H9 (cell line): ENCODE measurements around the gene ATP6V0A1. TPM values are rescaled to one million over a fixed set of nuclear protein-coding genes. Genes with fewer than 3 reads are reported as not detected.
A peak's percentile ranks its signal among the peaks of the same experiment; 100 is the strongest.

ENCODE experiments used
- DNase-seq: peaks from one replicate; pipeline ENCODE4 v3.0.0-alpha.2; 2017
- H2AFZ ChIP-seq: one replicate; pipeline ENCODE4 v1.6.1; 2013; ENCODE audit warnings: mild to moderate bottlenecking, low read length, control low read depth, moderate library complexity
- H2AK5ac ChIP-seq: 2 replicates; pipeline ENCODE4 v1.6.1; 2013; ENCODE audit warnings: low read length, control low read depth, mixed read lengths; ENCODE audit not compliant: insufficient read length
- H2BK120ac ChIP-seq: one replicate; pipeline ENCODE4 v1.6.1; 2013; ENCODE audit warnings: low read depth, mild to moderate bottlenecking, low read length, control low read depth, inconsistent platforms; ENCODE audit not compliant: poor library complexity, severe bottlenecking
- H2BK12ac ChIP-seq: 2 replicates; pipeline ENCODE4 v1.6.1; 2013; ENCODE audit warnings: low read length, control low read depth, mixed read lengths, low read depth; ENCODE audit not compliant: insufficient read length
- H2BK15ac ChIP-seq: 2 replicates; pipeline ENCODE4 v1.6.1; 2013; ENCODE audit warnings: low read depth, low read length, control low read depth
- H2BK20ac ChIP-seq: one replicate; pipeline ENCODE4 v1.6.1; 2013; ENCODE audit warnings: low read depth, mild to moderate bottlenecking, low read length, control low read depth, inconsistent platforms; ENCODE audit not compliant: poor library complexity, severe bottlenecking
- H2BK5ac ChIP-seq: 2 replicates; pipeline ENCODE4 v1.6.1; 2013; ENCODE audit warnings: low read length, control low read depth, mixed read lengths; ENCODE audit not compliant: insufficient read length
- H3K14ac ChIP-seq: 2 replicates; pipeline ENCODE4 v1.6.1; 2013; ENCODE audit warnings: low read length, control low read depth; ENCODE audit not compliant: insufficient read depth
- H3K18ac ChIP-seq: 2 replicates; pipeline ENCODE4 v1.6.1; 2013; ENCODE audit warnings: low read depth, mild to moderate bottlenecking, mixed read lengths, low read length, control low read depth; ENCODE audit not compliant: insufficient read length
- H3K23ac ChIP-seq: 2 replicates; pipeline ENCODE4 v1.6.1; 2013; ENCODE audit warnings: low read length, control low read depth, mixed read lengths, low read depth; ENCODE audit not compliant: insufficient read length
- H3K23me2 ChIP-seq: 2 replicates; pipeline ENCODE4 v1.6.1; 2013; ENCODE audit warnings: low read depth, mild to moderate bottlenecking, mixed read lengths, low read length, control low read depth; ENCODE audit not compliant: insufficient read length, poor library complexity, severe bottlenecking
- H3K27ac ChIP-seq: 2 replicates; pipeline ENCODE4 v1.5.1; 2013; ENCODE audit warnings: low read length, control low read depth, mixed read lengths, low read depth; ENCODE audit not compliant: insufficient read length
- H3K27me3 ChIP-seq: 2 replicates; pipeline ENCODE4 v1.6.1; 2013; ENCODE audit warnings: low read length, control low read depth, inconsistent platforms; ENCODE audit not compliant: insufficient read depth
- H3K4ac ChIP-seq: 2 replicates; pipeline ENCODE4 v1.6.1; 2013; ENCODE audit warnings: low read depth, mild to moderate bottlenecking, control low read depth, inconsistent platforms, low read length, moderate library complexity
- H3K4me1 ChIP-seq: 2 replicates; pipeline ENCODE4 v1.6.1; 2013; ENCODE audit warnings: low read length, control low read depth, inconsistent platforms; ENCODE audit not compliant: insufficient read depth
- H3K4me2 ChIP-seq: 2 replicates; pipeline ENCODE4 v1.6.1; 2013; ENCODE audit warnings: low read length, control low read depth, mixed read lengths; ENCODE audit not compliant: insufficient read length, insufficient read depth
- H3K56ac ChIP-seq: 2 replicates; pipeline ENCODE4 v1.6.1; 2013; ENCODE audit warnings: low read depth, mild to moderate bottlenecking, mixed read lengths, low read length, control low read depth; ENCODE audit not compliant: insufficient read length
- H3K79me1 ChIP-seq: 2 replicates; pipeline ENCODE4 v1.6.1; 2013; ENCODE audit warnings: low read depth, mild to moderate bottlenecking, moderate library complexity, low read length, control low read depth, inconsistent platforms; ENCODE audit not compliant: insufficient read depth, poor library complexity, severe bottlenecking
- H3K79me2 ChIP-seq: 2 replicates; pipeline ENCODE4 v1.6.1; 2013; ENCODE audit warnings: low read length, control low read depth, inconsistent platforms; ENCODE audit not compliant: insufficient read depth
- H3K9ac ChIP-seq: 2 replicates; pipeline ENCODE4 v1.6.1; 2013; ENCODE audit warnings: low read length, control low read depth, mixed read lengths; ENCODE audit not compliant: insufficient read length; ENCODE audit errors: extremely low read depth
- H3K9me3 ChIP-seq: one replicate; pipeline ENCODE4 v1.6.1; 2013; ENCODE audit warnings: low read depth, low read length, inconsistent platforms; ENCODE audit not compliant: control insufficient read depth
- H3T11ph ChIP-seq: one replicate; pipeline ENCODE4 v1.6.1; 2013; ENCODE audit warnings: mild to moderate bottlenecking, low read length, control low read depth, inconsistent platforms
- H4K20me1 ChIP-seq: one replicate; pipeline ENCODE4 v1.6.1; 2013; ENCODE audit not compliant: control insufficient read depth, insufficient read length, insufficient read depth
- H4K5ac ChIP-seq: 2 replicates; pipeline ENCODE4 v1.6.1; 2013; ENCODE audit warnings: low read depth, mild to moderate bottlenecking, mixed read lengths, low read length, control low read depth; ENCODE audit not compliant: insufficient read length
- H4K8ac ChIP-seq: replicated peaks from 2 replicates; pipeline ENCODE4 v1.6.1; 2013; ENCODE audit warnings: low read length, control low read depth, mixed read lengths, low read depth; ENCODE audit not compliant: insufficient read length
- H4K91ac ChIP-seq: 2 replicates; pipeline ENCODE4 v1.6.1; 2013; ENCODE audit warnings: low read depth, mild to moderate bottlenecking, moderate library complexity, mixed read lengths, low read length, control low read depth; ENCODE audit not compliant: insufficient read length
- H3K27ac Mint-ChIP-seq, 3 experiments: 2 replicates in 2 of 3; 3 replicates in 1 of 3; pipeline ENCODE4 v1.8.0; 2020 to 2021; ENCODE audit warnings: mixed read lengths in 3 of 3, mild to moderate bottlenecking in 1 of 3, moderate library complexity in 1 of 3
- H3K27me3 Mint-ChIP-seq: 2 replicates; pipeline ENCODE4 v1.8.0; 2021; ENCODE audit warnings: low read depth, mild to moderate bottlenecking, moderate library complexity, mixed read lengths
- H3K36me3 Mint-ChIP-seq, 3 experiments: 2 replicates in 2 of 3; 3 replicates in 1 of 3; pipeline ENCODE4 v1.8.0; 2020 to 2021; ENCODE audit warnings: low read depth in 3 of 3, mixed read lengths in 3 of 3; ENCODE audit not compliant: insufficient read depth in 1 of 3
- H3K4me1 Mint-ChIP-seq, 2 experiments: 2 replicates each; pipeline ENCODE4 v1.8.0; 2020; ENCODE audit warnings: mixed read lengths in 2 of 2
- H3K4me3 Mint-ChIP-seq, 2 experiments: 2 replicates in 1 of 2; 3 replicates in 1 of 2; pipeline ENCODE4 v1.8.0; 2020 to 2021; ENCODE audit warnings: mild to moderate bottlenecking in 2 of 2, mixed read lengths in 2 of 2, moderate library complexity in 1 of 2
- H3K9me3 Mint-ChIP-seq, 2 experiments: 2 replicates in 1 of 2; 3 replicates in 1 of 2; pipeline ENCODE4 v1.8.0; 2020; ENCODE audit warnings: mild to moderate bottlenecking in 2 of 2, mixed read lengths in 2 of 2, moderate library complexity in 1 of 2
- CTCF ChIP-seq: fragments of 200-600 bp; sonication (generic); conservative IDR thresholded peaks from 3 replicates; pipeline ENCODE4 v1.8.0; 2021; ENCODE audit warnings: antibody characterized with exemption, mild to moderate bottlenecking
- WGBS: extraction: QIAGEN DNeasy Blood & Tissue Kit; methylation state at CpG from one replicate; pipeline ENCODE4 v1.1.7; 2013; ENCODE audit warnings: missing lambda C conversion rate, low lambda C conversion rate, mixed read lengths; ENCODE audit not compliant: insufficient read length; ENCODE audit errors: extremely low coverage; 5-methylcytosine and 5-hydroxymethylcytosine counted together
- total RNA-seq: library from RNA; stranded (reverse); gene quantifications from 2 replicates; pipeline ENCODE4 v1.2.1, GENCODE V29; 2021

Gene ATP6V0A1
- total RNA-seq, 1 experiment from 2014 or later: 54.1 TPM

GRCh38 chr17:42518755-42519545 is 60.3 kb downstream of the ATP6V0A1 start:
- WGBS: no CpG with 5 or more reads among the region's 6 CpGs
- no peak overlapping the region for H3K18ac ChIP-seq
- H2AFZ ChIP-seq: no peak overlapping the region
- H4K5ac ChIP-seq: no peak overlapping the region
- H3K4me1 ChIP-seq: peaks cover 11% of the 10 kb centered on the region; the same call in 1 of the 2 replicates
- H3K27me3 ChIP-seq: peaks cover 2% of the 10 kb centered on the region; the same call in 1 of the 2 replicates
- H2BK15ac ChIP-seq: no peak overlapping the region
- peak; percentile 22 for DNase-seq
- H3T11ph ChIP-seq: no peak overlapping the region
- Mint-ChIP-seq H3K27ac (peak overlapping the region in 1 of 3 experiments; percentile 73; a peak in 1 of 7 replicates), H3K36me3 (peaks cover 0 to 42% (median 30%) of the 10 kb centered on the region in 3 experiments; a peak in 5 of 7 replicates), H3K27me3 (peaks cover 8% of the 10 kb centered on the region), H3K4me3 (peak overlapping the region in 1 of 2 experiments; percentile 32; a peak in 2 of 5 replicates), H3K4me1 (peaks cover 25 to 40% of the 10 kb centered on the region in 2 experiments), H3K9me3 (no peaks in the 10 kb centered on the region)
- no peak overlapping the region for H2BK12ac ChIP-seq
- H2BK20ac ChIP-seq: no peak overlapping the region
- no peaks in the 10 kb centered on the region for H3K9me3 ChIP-seq
- H3K9ac ChIP-seq: no peak overlapping the region
- H4K20me1 ChIP-seq: no peaks in the 10 kb centered on the region
- no peak overlapping the region for H2AK5ac ChIP-seq
- no peak overlapping the region for H3K4ac ChIP-seq
- no peaks in the 10 kb centered on the region for H3K79me2 ChIP-seq
- no peaks in the 10 kb centered on the region for H3K23me2 ChIP-seq
- no peak overlapping the region for H3K23ac ChIP-seq
- H3K14ac ChIP-seq: no peak overlapping the region
- no peak overlapping the region for H4K8ac ChIP-seq
- TF ChIP-seq CTCF: no peak
- no peaks in the 10 kb centered on the region for H3K79me1 ChIP-seq
- no peak overlapping the region for H4K91ac ChIP-seq
- H2BK120ac ChIP-seq: no peak overlapping the region
- H2BK5ac ChIP-seq: no peak overlapping the region
- H3K4me2 ChIP-seq: no peak overlapping the region
- no peak overlapping the region for H3K56ac ChIP-seq
- H3K27ac ChIP-seq: no peak overlapping the region
